GM18511 (cell line): ENCODE data around the gene MS4A10.

Source experiments
- ATAC-seq: cut with Tn5 transposase; IDR thresholded peaks from one replicate; pipeline ENCODE4 v1.9.1; 2021; ENCODE audit warnings: mild to moderate bottlenecking, moderate library complexity; ENCODE audit not compliant: unreplicated experiment

MS4A10 gene

GRCh38 chr11:60847281-60847680, 62.1 kb downstream of the MS4A10 start:
- no peak for ATAC-seq

- no peak for ATAC-seq
Measured at GRCh38 chr11:60847896-60848295, 62.8 kb downstream of the MS4A10 start.

GRCh38 chr11:60848714-60849151, 63.6 kb downstream of the MS4A10 start:
- no peak for ATAC-seq

- no peak for ATAC-seq
Measured at GRCh38 chr11:60849641-60850520, 64.7 kb downstream of the MS4A10 start.
